H1 (cell line): Measurements from ENCODE around the gene NTNG2. TPM values are rescaled to one million over a fixed set of nuclear protein-coding genes. Genes with fewer than 3 reads are reported as not detected.

Experiments
- CTCF ChIA-PET: fragments of 300-600 bp; sonication (Branson Sonifier 250); formaldehyde crosslinking; loops from one replicate; lab custom pipeline; 2021; ENCODE audit not compliant: partially characterized antibody; lab: Charles Lee
- POLR2A ChIA-PET: fragments of 300-600 bp; sonication (Branson Sonifier 250); formaldehyde crosslinking; loops from one replicate; lab custom pipeline; 2021; ENCODE audit warnings: inconsistent platforms; ENCODE audit not compliant: partially characterized antibody; lab: Charles Lee
- DNase-seq, 2 experiments: peaks; one replicate each; pipeline versions ENCODE4 v3.0.0 to v3.0.0-alpha.2; 2010 to 2022; ENCODE audit warnings: low spot score in 2 of 2, low read depth in 1 of 2, mixed read lengths in 1 of 2
- FAIRE-seq: peaks from 2 replicates; lab custom pipeline; 2011; peaks lifted over from hg19 to GRCh38; lab: Jason Lieb, UNC
- H2AFZ ChIP-seq: 2 replicates; pipeline ENCODE4 v1.8.1; 2012; ENCODE audit warnings: low read length, inconsistent platforms
- H2AK5ac ChIP-seq: 2 replicates; pipeline ENCODE4 v1.6.1; 2013; ENCODE audit warnings: low read depth, low read length
- H2BK120ac ChIP-seq: replicated peaks from 2 replicates; pipeline ENCODE3; 2013; ENCODE audit warnings: low read depth, low read length, inconsistent platforms
- H2BK12ac ChIP-seq: 2 replicates; pipeline ENCODE4 v1.6.1; 2013; ENCODE audit warnings: low read depth, low read length
- H2BK15ac ChIP-seq: 2 replicates; pipeline ENCODE4 v1.6.1; 2013; ENCODE audit warnings: low read length
- H2BK20ac ChIP-seq: 2 replicates; pipeline ENCODE4 v1.6.1; 2013; ENCODE audit warnings: low read length
- H2BK5ac ChIP-seq: 2 replicates; pipeline ENCODE4 v1.6.1; 2013; ENCODE audit warnings: low read depth, low read length
- H3K14ac ChIP-seq: 2 replicates; pipeline ENCODE4 v1.6.1; 2013; ENCODE audit warnings: inconsistent platforms; ENCODE audit not compliant: insufficient read length
- H3K18ac ChIP-seq: 2 replicates; pipeline ENCODE4 v1.6.1; 2013; ENCODE audit warnings: low read length; ENCODE audit errors: extremely low read depth
- H3K23ac ChIP-seq: 2 replicates; pipeline ENCODE4 v1.6.1; 2013; ENCODE audit warnings: inconsistent platforms; ENCODE audit not compliant: insufficient read length
- H3K23me2 ChIP-seq: 2 replicates; pipeline ENCODE4 v1.6.1; 2013; ENCODE audit warnings: low read depth, low read length
- H3K27ac ChIP-seq: 2 replicates; pipeline ENCODE4 v1.6.1; 2011; ENCODE audit warnings: low read depth, low read length, inconsistent platforms
- H3K27me3 ChIP-seq, 4 experiments: replicated peaks in 1 of 4; 1 replicate in 1 of 4; 2 replicates in 3 of 4; pipeline versions ENCODE4 v1.6.1 to v1.8.1; 2011 to 2013; ENCODE audit warnings: low read length in 3 of 4, mild to moderate bottlenecking in 3 of 4, inconsistent platforms in 2 of 4, mixed read lengths in 2 of 4, moderate library complexity in 1 of 4; ENCODE audit not compliant: control insufficient read depth in 3 of 4, insufficient read depth in 3 of 4; ENCODE audit errors: extremely low read depth in 1 of 4
- H3K36me3 ChIP-seq, 4 experiments: 2 replicates each; pipeline versions ENCODE4 v1.6.1 to v1.8.1; 2011 to 2013; ENCODE audit warnings: mild to moderate bottlenecking in 4 of 4, low read length in 3 of 4, moderate library complexity in 2 of 4, control low read depth in 1 of 4, inconsistent platforms in 1 of 4; ENCODE audit not compliant: insufficient read depth in 4 of 4, control insufficient read depth in 2 of 4
- H3K4ac ChIP-seq: replicated peaks from 2 replicates; pipeline ENCODE3; 2013; ENCODE audit warnings: low read length, low read depth, mixed read lengths, inconsistent platforms; ENCODE audit not compliant: insufficient read length
- H3K4me1 ChIP-seq, 4 experiments: replicated peaks in 1 of 4; 1 replicate in 1 of 4; 2 replicates in 3 of 4; pipeline versions ENCODE4 v1.6.1 to v1.8.1; 2011 to 2013; ENCODE audit warnings: low read length in 3 of 4, inconsistent platforms in 2 of 4, mixed read lengths in 1 of 4; ENCODE audit not compliant: insufficient read depth in 4 of 4, control insufficient read depth in 3 of 4
- H3K4me2 ChIP-seq, 2 experiments: 2 replicates each; pipeline versions ENCODE4 v1.6.1 to v1.8.1; 2011 to 2013; ENCODE audit warnings: low read depth in 2 of 2, low read length in 2 of 2, control low read depth in 1 of 2, inconsistent platforms in 1 of 2, mild to moderate bottlenecking in 1 of 2; ENCODE audit not compliant: insufficient read depth in 1 of 2
- H3K4me3 ChIP-seq, 4 experiments: fragments of 200-600, 300-600 bp in 1 of 4; sonication (generic), shearing (Covaris generic), sonication (Bioruptor Twin) in 1 of 4; 2 replicates each; pipeline versions ENCODE4 v1.5.1 to v1.8.1; 2011 to 2016; ENCODE audit warnings: low read length in 4 of 4, low read depth in 3 of 4, control low read depth in 2 of 4, inconsistent platforms in 2 of 4, mild to moderate bottlenecking in 2 of 4, mixed read lengths in 1 of 4, moderate library complexity in 1 of 4; ENCODE audit not compliant: insufficient read depth in 2 of 4; ENCODE audit errors: extremely low read depth in 1 of 4
- H3K56ac ChIP-seq: replicated peaks from 2 replicates; pipeline ENCODE3; 2013; ENCODE audit warnings: low read depth, mild to moderate bottlenecking, mixed read lengths, low read length, inconsistent platforms; ENCODE audit not compliant: insufficient read length
- H3K79me1 ChIP-seq: 2 replicates; pipeline ENCODE4 v1.6.1; 2013; ENCODE audit warnings: low read depth, low read length, control low read depth
- H3K79me2 ChIP-seq, 2 experiments: 2 replicates each; pipeline versions ENCODE4 v1.6.1 to v1.8.1; 2012 to 2013; ENCODE audit warnings: low read length in 2 of 2, mild to moderate bottlenecking in 2 of 2, inconsistent platforms in 1 of 2; ENCODE audit not compliant: insufficient read depth in 2 of 2, control insufficient read depth in 1 of 2
- H3K9ac ChIP-seq, 4 experiments: replicated peaks in 1 of 4; 1 replicate in 1 of 4; 2 replicates in 3 of 4; pipeline versions ENCODE4 v1.6.1 to v1.8.1; 2011 to 2013; ENCODE audit warnings: low read depth in 3 of 4, low read length in 3 of 4, control low read depth in 2 of 4, mild to moderate bottlenecking in 2 of 4, moderate library complexity in 2 of 4, inconsistent platforms in 1 of 4; ENCODE audit errors: extremely low read depth in 1 of 4
- H3K9me3 ChIP-seq, 2 experiments: 2 replicates each; pipeline versions ENCODE4 v1.6.1 to v1.8.1; 2012 to 2013; ENCODE audit warnings: mild to moderate bottlenecking in 2 of 2, moderate library complexity in 2 of 2, control low read depth in 1 of 2, inconsistent platforms in 1 of 2, low read depth in 1 of 2, low read length in 1 of 2, mixed read lengths in 1 of 2; ENCODE audit not compliant: insufficient read depth in 2 of 2
- H4K20me1 ChIP-seq, 2 experiments: replicated peaks in 1 of 2; 2 replicates each; pipeline versions ENCODE3 to v1.8.1; 2011 to 2013; ENCODE audit warnings: inconsistent platforms in 2 of 2, low read length in 2 of 2, mild to moderate bottlenecking in 1 of 2; ENCODE audit not compliant: insufficient read depth in 2 of 2, control insufficient read depth in 1 of 2
- H4K5ac ChIP-seq: 2 replicates; pipeline ENCODE4 v1.6.1; 2013; ENCODE audit warnings: low read length, low read depth, mixed read lengths, inconsistent platforms; ENCODE audit not compliant: insufficient read length
- H4K8ac ChIP-seq: 2 replicates; pipeline ENCODE4 v1.8.0; 2013; ENCODE audit warnings: mild to moderate bottlenecking, moderate library complexity, low read length, inconsistent platforms; ENCODE audit not compliant: insufficient read depth; ENCODE audit errors: extremely low read depth
- H4K91ac ChIP-seq: replicated peaks from 2 replicates; pipeline ENCODE3; 2013; ENCODE audit warnings: low read length, mixed read lengths, inconsistent platforms; ENCODE audit not compliant: insufficient read length
- EZH2 ChIP-seq: fragments of 200-600 bp; sonication (generic); IDR thresholded peaks from 2 replicates; pipeline ENCODE4 v1.7.1; 2012; ENCODE audit warnings: low read depth, mild to moderate bottlenecking, moderate library complexity, low read length, inconsistent platforms; ENCODE audit not compliant: severe bottlenecking
- KDM1A ChIP-seq: fragments of 200-600, 300-600 bp; sonication (generic); IDR thresholded peaks from 2 replicates; pipeline ENCODE4 v1.7.1; 2016; ENCODE audit warnings: mild to moderate bottlenecking, low read length, borderline replicate concordance
- SUZ12 ChIP-seq: fragments of 200-600 bp; sonication (generic); IDR thresholded peaks from 2 replicates; pipeline ENCODE4 v1.6.1; 2012; ENCODE audit warnings: mild to moderate bottlenecking, inconsistent platforms, low read length, moderate library complexity, mixed read lengths
- WGBS, 2 experiments: shearing (Covaris generic) in 1 of 2; methylation state at CpG; one replicate each; pipeline versions ENCODE4 v1.1.6 to v1.1.7; 2013 to 2015; ENCODE audit warnings: low lambda C conversion rate in 2 of 2, mixed read lengths in 2 of 2, inconsistent platforms in 1 of 2, low coverage in 1 of 2, missing lambda C conversion rate in 1 of 2; ENCODE audit not compliant: insufficient replicate concordance in 2 of 2, insufficient coverage in 1 of 2, insufficient read length in 1 of 2; ENCODE audit errors: extremely low coverage in 1 of 2, missing lambda C conversion rate in 1 of 2; 5-methylcytosine and 5-hydroxymethylcytosine counted together
- polyA plus RNA-seq, 7 experiments: library from polyadenylated mRNA; depleted of rRNA in 3 of 7; stranded (reverse) in 5 of 7; unstranded in 2 of 7; fragments of >200 nt in 5 of 7; fragments of 200-250 nt in 2 of 7; gene quantifications; 1 replicate in 5 of 7; 2 replicates in 1 of 7; 4 replicates in 1 of 7; pipeline versions ENCODE4 v1.2.1 to v1.2.3, GENCODE V29; 2011 to 2013; ENCODE audit warnings: missing spikeins in 2 of 7, mixed read lengths in 2 of 7
- total RNA-seq: library from RNA; stranded (reverse); fragmentation: NEBNext Ultra II Directional; extraction: Animal tissue kit (Norgen Biotek cat#: 25700); gene quantifications from 2 replicates; pipeline ENCODE4 v1.2.1, GENCODE V29; 2021

NTNG2 gene
- total and polyA plus RNA-seq, 2 of the 8 experiments (the other 6 are each of a cell fraction or from before 2014, with no cell fraction given): 1.4 to 1.5 TPM

DNA sequence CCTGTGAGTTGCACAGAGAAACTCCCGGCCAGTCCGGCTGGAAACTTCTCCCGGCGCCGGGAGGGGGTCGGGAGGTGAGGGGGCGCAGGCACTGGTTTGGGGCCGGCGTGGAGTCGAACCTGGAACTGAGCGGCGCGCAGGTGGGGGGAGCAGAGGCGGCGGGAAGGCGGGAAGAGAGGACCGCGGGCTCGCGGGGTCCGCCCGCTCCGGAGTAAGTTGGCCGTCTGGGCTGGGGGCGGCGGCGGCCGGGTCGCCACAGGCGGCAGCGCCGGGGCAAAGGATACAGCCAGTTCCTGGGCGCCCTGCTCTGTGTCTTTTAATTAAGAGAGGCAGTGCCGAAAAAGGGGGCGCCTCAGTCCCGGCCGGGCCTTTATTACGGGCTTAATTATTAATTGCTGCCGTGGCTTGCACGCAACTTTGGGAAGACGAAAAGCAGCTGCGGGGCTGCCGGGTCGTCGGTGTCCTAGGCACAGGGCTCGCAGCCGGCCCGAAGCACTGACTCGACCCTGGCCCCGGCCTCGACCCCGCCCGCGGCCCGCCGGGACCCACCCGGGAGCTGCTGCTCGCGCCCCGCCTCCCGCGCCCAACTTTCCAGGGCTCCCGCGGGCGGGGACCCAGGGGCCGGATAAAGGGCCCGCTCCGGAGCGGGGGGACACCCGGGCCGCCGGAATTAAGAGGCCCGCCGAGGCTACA, 1.1 kb downstream of the NTNG2 start:
- ChIA-PET CTCF (interaction anchor here (0.6 to 12.1 kb wide), 7 partner anchors 20 to 926 kb away, joined by 3 to 370 read pairs (median 4); no protein-coding TSS in a partner anchor), POLR2A (interaction anchor here (0.9 to 1.7 kb wide), 4 partner anchors 8 to 78 kb away, joined by 3 to 7 read pairs (median 4); no protein-coding TSS in a partner anchor)
- Histone ChIP-seq H2BK12ac (no peak overlapping the region), H2BK20ac (no peak overlapping the region), H3K14ac (no peak overlapping the region), H2BK15ac (no peak overlapping the region), H4K20me1 (peaks cover 0 to 5% of the 10 kb centered on the region in 2 experiments), H3K4me3 (peak overlapping the region; percentile 57 to 81 (median 64)), H3K4me1 (peaks cover 2 to 10% (median 6%) of the 10 kb centered on the region in 4 experiments; a peak in 6 of 7 replicates), H3K79me2 (no peaks in the 10 kb centered on the region), H3K18ac (no peak overlapping the region), H3K23ac (no peak overlapping the region), H3K4me2 (peak overlapping the region; percentile 92 to 93), H3K9ac (no peak overlapping the region), H3K4ac (no peak overlapping the region), H4K8ac (no peak overlapping the region), H2AFZ (no peak overlapping the region), H3K27me3 (peaks cover 17 to 68% (median 57%) of the 10 kb centered on the region in 4 experiments), H2BK120ac (no peak overlapping the region), H2BK5ac (no peak overlapping the region), H3K36me3 (no peaks in the 10 kb centered on the region; a peak in 1 of 8 replicates), H4K5ac (no peak overlapping the region), H3K79me1 (no peaks in the 10 kb centered on the region), H3K23me2 (peaks cover 15% of the 10 kb centered on the region; the same call in 1 of the 2 replicates), H3K9me3 (no peaks in the 10 kb centered on the region), H3K27ac (no peak overlapping the region), H4K91ac (no peak overlapping the region), H2AK5ac (no peak overlapping the region), H3K56ac (no peak overlapping the region)
- DNase-seq: no peak
- no peak for FAIRE-seq
- TF ChIP-seq KDM1A: no peak
- peak; percentile 69 for TF ChIP-seq EZH2
- TF ChIP-seq SUZ12: peak; percentile 60
- whole genome bisulfite sequencing, 2 experiments: 0% methylated on average over 47 of the region's 74 CpGs; no CpG with 5 or more reads in 1 of the 2 experiments
